NCI-H510A treated with DMSO at 0.1 percent for 48 hours (cell line): ENCODE results near the gene PPP1R2.
"Not testable (repeated sequence)": the region's sequence is repeated elsewhere in the genome, so short reads cannot be mapped to it uniquely, and the experiment has no call there.

Source experiments
- DNase-seq: peaks from one replicate; lab custom pipeline; 2025; lab: John Stamatoyannopoulos, UW

Gene PPP1R2

GRCh38 chr3:195537995-195538394, 5.1 kb downstream of the PPP1R2 start:
- no peak for DNase-seq

GRCh38 chr3:195535293-195535692, 7.8 kb downstream of the PPP1R2 start:
- DNase-seq = no peak

GRCh38 chr3:195532834-195533233, 10.3 kb downstream of the PPP1R2 start:
- no peak for DNase-seq

- no peak for DNase-seq
Measured at GRCh38 chr3:195532345-195532744, 10.8 kb downstream of the PPP1R2 start.

GRCh38 chr3:195531683-195532082, 11.4 kb downstream of the PPP1R2 start:
- no peak for DNase-seq

GRCh38 chr3:195526492-195526891, 16.6 kb downstream of the PPP1R2 start:
- no peak for DNase-seq

GRCh38 chr3:195524171-195524896, 18.8 kb downstream of the PPP1R2 start:
- no peak for DNase-seq

GRCh38 chr3:195522254-195523023, 20.7 kb downstream of the PPP1R2 start:
- DNase-seq = peak; percentile 12

GRCh38 chr3:195517030-195517429, 26.1 kb downstream of the PPP1R2 start:
- no peak for DNase-seq

- not testable (repeated sequence) for DNase-seq
Measured at GRCh38 chr3:195514610-195515235, 28.4 kb downstream of the PPP1R2 start.

GRCh38 chr3:195512798-195513345, 30.3 kb downstream of the PPP1R2 start:
- no peak for DNase-seq

GRCh38 chr3:195511136-195511535, 32.0 kb downstream of the PPP1R2 start:
- no peak for DNase-seq

GRCh38 chr3:195508185-195508584, 34.9 kb downstream of the PPP1R2 start:
- no peak for DNase-seq

GRCh38 chr3:195475614-195476013, 67.5 kb downstream of the PPP1R2 start:
- DNase-seq = no peak

- not testable (repeated sequence) for DNase-seq
Measured at GRCh38 chr3:195475116-195475515, 68.0 kb downstream of the PPP1R2 start.

- no peak for DNase-seq
Measured at GRCh38 chr3:195468841-195469240, 74.3 kb downstream of the PPP1R2 start.

GRCh38 chr3:195468391-195468776, 74.7 kb downstream of the PPP1R2 start:
- no peak for DNase-seq

GRCh38 chr3:195467641-195468390, 75.3 kb downstream of the PPP1R2 start:
- DNase-seq = no peak

- no peak for DNase-seq
Measured at GRCh38 chr3:195466251-195466650, 76.9 kb downstream of the PPP1R2 start.
